Measurements from ENCODE around the gene DIS3L2. TPM values are rescaled to one million over a fixed set of nuclear protein-coding genes. Genes with fewer than 3 reads are reported as not detected.
"Not testable (repeated sequence)": the region's sequence is repeated elsewhere in the genome, so short reads cannot be mapped to it uniquely, and the experiment has no call there.

The DIS3L2 gene
- polyA plus RNA-seq, 4 donors, result 28.8 to 47.2 (median 36.4) TPM

DNA sequence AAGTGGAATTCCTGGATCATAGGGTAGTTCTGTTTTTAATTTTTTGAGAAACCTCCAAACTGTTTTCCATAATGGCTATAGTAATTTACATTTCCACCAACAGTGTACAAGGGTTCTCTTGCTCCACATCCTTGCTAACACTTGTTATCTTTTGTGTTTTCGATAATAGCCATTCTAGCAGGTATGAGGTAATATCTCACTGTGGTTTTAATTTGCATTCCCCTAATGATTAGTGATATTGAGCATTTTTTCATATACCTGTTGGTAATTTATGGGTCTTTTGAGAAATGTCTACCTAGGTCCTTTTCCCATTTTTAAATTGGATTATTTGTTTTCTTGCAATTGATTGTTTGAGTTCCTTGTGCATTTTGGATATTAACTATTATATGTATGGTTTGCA is 39.6 kb downstream of the DIS3L2 start:
- DNase-seq (ENCODE audit: low read depth in 4 of 4, low spot score in 2 of 4), result no peak

DNA sequence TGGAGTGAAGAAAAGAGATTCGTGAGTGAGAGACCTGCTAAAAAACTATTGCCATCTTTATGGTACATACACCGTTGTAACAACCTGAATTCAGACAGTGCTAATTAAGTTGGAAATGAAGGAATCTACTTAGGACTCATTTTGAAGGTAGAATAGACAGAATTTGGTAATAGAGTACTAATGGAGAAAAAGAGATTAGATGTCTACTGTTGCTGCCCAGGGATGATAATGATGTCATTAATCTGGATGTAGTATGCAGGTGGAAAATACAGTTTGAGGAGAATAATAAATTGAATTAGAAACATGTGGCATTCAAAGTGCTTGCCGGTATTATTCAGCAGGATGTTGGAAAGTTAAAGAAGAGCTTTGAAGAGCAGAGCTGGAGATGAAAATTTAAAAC is 44.7 kb downstream of the DIS3L2 start:
- no peak for DNase-seq (ENCODE audit: low read depth in 4 of 4, low spot score in 2 of 4)

DNA sequence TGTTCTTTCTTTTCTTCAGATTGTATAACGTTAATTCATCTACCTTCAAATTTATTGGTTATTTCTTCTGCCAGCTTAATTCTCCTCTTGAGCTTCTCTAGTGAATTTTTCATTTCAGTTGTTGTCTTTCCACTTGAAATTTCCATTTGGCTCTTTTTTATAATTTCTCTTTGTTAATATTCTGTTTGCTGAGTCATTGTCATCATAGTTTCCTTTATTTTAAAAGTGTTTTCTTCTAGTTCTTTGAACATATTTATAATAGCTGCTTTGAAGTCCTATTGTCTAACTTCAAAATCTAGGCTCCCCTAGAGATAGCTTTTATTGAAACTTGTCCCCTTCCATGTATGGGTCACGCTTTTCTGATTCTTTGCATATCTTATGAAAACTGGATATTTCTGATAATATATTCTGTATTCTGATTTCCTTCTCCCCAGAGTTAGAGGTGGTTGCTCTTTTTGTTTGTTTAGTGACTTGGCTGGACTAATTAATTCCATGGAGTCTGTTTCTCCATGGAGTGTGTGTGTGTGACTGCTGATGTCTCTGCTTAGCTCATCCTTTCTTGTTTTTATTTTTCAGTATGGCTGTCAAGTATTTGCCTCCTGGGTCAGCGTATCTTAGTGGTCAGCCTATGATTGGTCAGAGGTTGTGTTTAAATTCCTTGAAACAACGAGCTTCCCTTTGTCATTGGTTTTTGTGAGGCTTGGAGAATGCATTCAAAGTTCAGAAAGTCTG is 47.6 kb downstream of the DIS3L2 start:
- DNase-seq (ENCODE audit: low read depth in 4 of 4, low spot score in 2 of 4), result no peak

DNA sequence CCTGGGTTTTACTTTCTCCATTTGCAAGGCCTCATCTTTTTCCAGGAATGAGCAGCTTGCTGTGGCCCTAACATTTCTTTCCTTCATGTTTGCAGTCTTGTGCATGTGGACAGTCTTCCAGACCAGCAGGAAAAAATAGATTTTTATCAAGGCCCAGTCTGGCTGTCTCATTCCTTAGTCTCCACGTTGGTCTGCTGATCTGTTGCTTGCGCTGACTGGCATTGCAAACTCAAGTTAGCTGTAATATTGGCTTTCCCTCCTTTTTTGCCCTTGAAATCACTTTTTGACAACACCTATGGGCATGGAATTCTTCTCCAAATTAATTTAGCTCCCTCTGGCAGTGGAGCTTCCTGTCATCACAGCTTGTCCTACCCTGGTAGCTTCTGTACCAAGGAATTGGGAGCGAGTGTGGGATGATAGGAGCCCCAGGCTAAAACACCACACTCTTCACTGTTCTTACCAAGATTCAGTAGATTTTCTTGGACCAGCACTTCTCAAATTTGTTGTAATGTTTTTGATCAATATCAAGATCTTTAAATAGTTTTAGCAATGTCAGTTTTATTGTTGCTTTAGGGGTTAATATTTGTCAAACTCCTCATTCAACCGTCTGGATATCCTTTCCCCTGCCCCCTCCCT is 48.2 kb downstream of the DIS3L2 start:
- DNase-seq (ENCODE audit: low read depth in 4 of 4, low spot score in 2 of 4), result no peak

DNA sequence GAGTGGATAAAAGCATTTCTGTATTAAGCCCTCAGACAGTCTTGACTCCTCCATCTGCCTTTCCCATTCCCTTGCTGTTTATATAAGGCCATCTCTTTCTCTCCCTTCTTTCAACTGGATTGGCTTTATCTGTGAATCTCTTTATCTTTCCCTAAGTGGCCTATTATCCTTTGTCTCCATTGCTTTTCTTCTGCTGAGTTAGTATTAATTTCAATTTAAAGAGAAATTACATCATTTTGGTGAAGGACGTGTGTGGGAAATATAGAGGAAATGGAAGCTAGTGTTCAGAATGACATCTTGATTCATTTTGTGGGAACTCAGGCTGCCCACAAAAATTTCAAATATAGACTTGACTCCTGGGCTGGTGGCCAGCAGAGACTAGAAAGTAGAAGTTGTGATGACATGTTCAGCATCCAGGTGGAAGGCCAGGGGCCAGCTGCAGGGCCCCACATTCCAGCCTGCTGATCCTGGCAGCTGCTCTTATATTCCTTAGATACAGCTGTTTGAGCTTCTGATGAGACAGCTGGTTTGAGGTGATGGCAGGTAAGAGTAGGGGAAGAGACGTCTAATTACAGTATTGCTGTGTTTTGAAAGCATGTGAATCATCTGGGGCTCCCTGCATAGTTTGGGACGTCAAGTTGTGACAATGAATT is 52.3 kb downstream of the DIS3L2 start:
- DNase-seq (ENCODE audit: low read depth in 4 of 4, low spot score in 2 of 4), result no peak

DNA sequence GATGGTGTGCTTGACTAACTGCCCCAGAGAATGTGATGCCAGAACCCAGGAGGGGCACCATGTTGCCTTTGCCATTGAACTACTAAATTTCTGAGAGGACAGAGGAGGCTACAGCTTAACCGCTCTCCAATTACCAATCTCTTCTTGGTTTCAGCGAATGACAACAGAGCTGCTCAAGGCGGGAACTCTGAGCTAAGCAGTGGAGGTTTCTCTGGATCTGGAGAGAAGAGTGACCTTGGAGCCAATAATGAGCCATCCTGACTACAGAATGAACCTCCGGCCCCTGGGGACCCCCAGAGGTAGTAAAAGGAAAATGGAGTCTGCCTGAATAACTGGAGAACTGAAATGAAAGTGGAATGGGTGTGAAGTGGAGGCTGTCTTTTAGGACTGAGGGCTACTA is 53.2 kb downstream of the DIS3L2 start:
- DNase-seq (ENCODE audit: low read depth in 4 of 4, low spot score in 2 of 4), result no peak

DNA sequence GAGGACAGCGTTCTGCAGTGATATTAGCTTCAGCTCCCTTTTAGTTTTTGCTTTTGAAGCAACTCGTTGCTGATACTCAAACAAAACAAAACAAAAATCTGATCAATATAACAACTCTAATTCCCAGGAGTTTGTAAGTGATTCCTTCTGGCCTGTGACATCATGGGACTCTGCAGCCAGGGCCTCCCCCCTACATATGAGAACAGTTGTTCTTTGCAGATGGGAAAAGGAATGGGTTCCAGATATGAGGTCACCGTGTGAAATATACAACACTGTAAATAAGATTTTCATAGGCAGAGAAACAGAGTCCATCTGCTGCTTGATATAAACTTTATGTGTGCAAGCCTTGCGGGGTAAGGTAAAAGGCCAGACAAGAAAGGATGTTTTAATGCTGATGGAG is 56.7 kb downstream of the DIS3L2 start:
- DNase-seq (ENCODE audit: low read depth in 4 of 4, low spot score in 2 of 4), result no peak

DNA sequence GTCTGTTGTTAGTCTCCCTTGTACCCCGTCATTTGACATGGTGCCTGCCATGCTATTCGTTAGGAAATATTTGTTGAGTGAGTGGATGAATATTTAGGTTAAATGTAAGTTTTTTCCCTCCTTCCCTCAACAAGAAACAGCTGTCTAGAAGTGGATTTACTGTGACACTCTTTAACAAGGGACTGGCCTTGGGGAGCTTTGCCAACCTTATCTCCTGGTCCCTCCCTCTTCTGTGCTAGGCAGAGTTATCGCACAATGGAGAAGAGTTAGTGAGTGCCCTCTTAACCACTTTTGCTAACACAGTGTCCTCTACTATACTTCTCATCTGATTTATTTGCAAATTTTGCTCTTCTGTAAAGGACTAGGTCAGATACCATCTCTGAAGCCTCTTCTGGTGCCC is 61.2 kb downstream of the DIS3L2 start:
- no peak for DNase-seq (ENCODE audit: low read depth in 4 of 4, low spot score in 2 of 4)

DNA sequence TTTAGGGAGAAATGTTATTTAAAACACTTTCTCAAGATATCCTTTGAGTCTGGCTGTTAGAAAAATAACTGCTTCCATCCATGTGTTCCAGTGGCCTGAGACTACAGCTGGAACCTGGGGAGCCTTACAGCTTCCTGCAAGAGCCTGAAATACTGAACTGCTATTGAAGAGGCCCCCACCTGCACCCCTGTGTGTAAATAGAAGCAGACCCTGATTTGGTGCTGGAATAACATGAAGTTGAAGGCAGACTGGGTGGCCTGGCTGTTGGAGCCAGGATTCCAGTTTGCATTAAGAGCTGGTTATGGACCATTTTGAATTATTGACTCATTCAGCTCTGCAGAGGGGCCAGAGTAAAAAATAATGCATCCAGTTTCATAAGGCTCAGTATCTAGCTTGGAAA is 61.9 kb downstream of the DIS3L2 start:
- no peak for DNase-seq (ENCODE audit: low read depth in 4 of 4, low spot score in 2 of 4)

DNA sequence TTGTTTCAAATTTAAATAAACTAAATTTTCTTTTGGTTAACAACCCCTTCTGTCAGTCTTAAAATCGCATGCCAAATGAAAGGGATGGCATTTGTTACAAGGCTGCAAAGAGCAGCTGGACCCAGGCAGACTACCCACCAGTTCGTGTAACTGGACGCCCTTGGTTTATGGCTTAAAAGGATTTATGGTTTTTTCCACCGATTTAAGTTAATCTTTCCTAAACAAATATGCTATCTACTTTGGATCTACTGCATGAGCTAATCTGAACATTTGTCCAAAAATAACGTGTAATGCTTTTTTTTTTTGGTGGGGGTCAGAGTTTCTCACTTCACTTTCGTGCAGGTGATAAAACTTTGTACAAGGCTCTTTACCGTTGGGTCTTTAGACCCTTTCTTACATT is 62.9 kb downstream of the DIS3L2 start:
- peak in 1 of 4 donors; percentile 41 for DNase-seq (ENCODE audit: low read depth in 4 of 4, low spot score in 2 of 4)

DNA sequence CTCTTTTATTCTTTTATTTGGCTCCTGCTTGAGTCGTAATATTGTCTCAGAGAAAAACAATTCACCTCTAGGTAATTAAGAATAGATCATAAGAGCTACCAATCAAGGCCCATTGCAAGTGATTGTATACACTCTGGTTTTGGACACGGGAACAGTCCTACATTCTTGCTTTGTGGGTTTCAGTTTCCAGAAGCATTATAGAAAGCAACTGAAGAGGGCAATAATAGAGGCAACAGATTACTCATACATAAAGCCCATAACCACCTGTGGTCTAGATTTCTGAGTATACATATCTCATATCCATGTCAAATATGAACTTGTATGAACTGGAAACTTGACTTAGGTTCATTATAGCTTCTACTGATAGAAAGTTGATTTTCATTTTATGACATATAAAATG is 65.4 kb downstream of the DIS3L2 start:
- no peak for DNase-seq (ENCODE audit: low read depth in 4 of 4, low spot score in 2 of 4)

DNA sequence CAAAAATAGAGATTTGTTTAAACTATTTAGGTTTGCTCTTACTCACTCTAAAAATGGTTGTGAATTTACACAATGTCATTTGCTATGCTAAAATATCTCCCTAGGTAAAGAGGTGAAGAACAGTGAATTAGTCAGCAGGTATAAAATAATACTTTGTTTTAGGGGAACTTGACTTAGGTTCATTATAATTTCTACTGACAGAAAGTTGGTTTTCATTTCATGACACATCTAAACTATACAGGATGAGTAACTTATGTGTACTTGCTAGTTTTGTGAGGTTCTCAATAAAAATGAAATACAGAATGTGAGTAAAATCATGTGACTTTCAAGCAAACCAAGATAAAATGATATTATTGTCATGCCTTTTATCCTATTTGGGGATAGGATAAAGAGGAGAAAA is 66.0 kb downstream of the DIS3L2 start:
- DNase-seq (ENCODE audit: low read depth in 4 of 4, low spot score in 2 of 4), result no peak

DNA sequence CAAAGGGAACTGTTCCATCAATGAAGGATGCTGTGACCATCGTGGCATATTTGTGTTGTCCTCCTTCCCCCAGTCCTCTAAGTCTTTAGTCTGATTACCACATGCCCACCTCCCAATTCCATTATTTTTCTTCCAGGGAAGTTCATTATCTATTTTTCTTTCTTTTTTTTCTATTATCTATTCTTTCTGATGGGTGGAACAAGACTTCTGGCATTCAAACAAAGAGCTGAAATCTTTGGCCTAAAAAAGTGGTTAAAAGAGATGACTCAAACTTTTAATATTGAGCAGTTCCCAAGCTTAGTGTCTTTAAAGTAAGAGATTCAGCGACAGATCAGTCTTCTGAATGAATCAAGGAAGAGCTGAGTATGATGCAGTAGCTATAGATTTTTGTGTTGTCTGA is 66.6 kb downstream of the DIS3L2 start:
- DNase-seq (ENCODE audit: low read depth in 4 of 4, low spot score in 2 of 4), result no peak

DNA sequence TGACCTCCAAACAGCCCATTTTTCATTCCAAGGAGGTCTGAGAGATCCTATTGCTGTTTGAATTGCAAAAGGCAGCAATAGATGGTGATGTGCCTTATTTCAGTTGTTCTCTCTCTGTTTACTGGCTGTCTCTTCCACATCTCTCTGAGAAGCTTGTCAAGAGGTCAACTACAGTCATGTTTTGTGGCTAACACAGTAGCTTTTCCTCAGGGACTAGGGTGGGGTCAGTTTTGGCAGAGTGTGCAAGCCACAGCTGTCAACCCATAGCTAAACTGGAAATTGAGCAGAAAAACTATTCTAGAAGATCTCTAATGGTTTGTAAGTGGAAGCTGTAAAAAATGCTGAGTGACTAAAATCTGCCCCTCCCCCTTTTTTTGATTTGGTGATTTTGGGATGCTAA is 67.1 kb downstream of the DIS3L2 start:
- no peak for DNase-seq (ENCODE audit: low read depth in 4 of 4, low spot score in 2 of 4)

DNA sequence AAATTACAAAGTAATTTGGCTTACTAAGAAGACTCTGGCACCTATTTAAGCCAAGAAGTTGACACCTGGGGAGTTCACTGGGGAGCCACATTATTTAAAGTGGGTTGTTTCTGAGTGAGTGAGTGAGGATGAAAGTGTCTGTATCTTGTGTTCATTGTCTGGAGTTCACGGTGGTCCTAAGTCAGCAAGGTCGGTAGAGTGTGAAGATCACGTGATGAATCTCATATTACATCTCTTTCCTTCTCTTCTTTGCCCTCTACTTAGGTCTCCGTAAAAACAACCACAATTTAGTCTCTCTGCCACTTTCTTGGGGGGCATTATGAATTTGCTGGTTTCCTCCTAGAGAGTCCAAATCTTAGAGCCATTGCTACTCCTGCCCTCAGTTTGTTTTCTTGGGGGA is 67.8 kb downstream of the DIS3L2 start:
- no peak for DNase-seq (ENCODE audit: low read depth in 4 of 4, low spot score in 2 of 4)

DNA sequence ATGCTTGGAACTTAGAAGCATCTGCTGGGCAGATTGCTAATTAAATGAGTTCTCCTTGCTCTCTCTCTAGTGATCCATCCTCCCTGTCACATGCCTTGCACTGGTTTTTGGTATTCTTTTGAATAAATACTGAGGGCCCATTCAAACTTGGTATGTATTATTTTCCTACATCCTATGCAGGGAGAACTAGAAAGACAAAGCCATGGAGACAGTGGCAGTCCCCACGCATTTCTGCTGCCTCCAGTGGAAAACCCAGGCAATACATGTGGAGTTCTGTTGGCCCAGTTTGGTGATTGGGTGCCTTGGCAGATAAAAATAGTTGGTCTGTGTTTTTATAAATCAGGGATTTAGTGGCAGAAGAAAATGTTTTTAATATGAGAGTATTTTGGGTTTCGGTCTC is 68.7 kb downstream of the DIS3L2 start:
- no peak for DNase-seq (ENCODE audit: low read depth in 4 of 4, low spot score in 2 of 4)

DNA sequence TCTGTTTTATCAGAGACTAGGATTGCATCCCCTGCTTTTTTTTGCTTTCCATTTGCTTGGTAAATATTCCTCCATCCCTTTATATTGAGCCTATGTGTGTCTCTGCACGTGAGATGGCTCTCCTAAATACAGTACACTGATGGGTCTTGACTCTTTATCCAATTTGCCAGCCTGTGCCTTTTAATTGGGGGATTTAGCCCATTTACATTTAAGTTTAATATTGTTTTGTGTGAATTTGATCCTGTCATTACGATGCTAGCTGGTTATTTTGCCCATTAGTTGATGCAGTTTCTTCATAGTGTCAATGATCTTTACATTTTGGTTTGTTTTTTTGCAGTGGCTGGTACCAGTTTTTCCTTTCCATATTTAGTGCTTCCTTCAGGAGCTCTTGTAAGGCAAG is 73.8 kb downstream of the DIS3L2 start:
- DNase-seq (ENCODE audit: low read depth in 4 of 4, low spot score in 2 of 4), result not testable (repeated sequence)

DNA sequence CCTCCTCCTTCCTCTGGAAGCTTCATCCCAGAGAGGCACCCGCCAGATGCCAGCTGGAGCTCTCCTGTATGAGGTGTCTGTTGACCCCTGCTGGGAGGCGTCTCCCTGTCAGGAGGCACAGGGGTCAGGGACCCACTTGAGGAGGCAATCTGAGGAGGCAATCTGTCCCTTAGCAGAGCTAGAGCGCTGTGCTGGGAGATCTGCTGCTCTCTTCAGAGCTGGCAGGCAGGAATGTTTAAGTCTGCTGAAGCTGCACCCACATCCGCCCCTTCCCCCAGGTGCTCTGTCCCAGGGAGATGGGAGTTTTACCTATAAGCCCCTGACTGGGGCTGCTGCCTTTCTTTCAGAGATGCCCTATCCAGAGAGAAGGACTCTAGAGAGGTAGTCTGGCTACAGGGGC is 75.4 kb downstream of the DIS3L2 start:
- not testable (repeated sequence) for DNase-seq (ENCODE audit: low read depth in 4 of 4, low spot score in 2 of 4)

DNA sequence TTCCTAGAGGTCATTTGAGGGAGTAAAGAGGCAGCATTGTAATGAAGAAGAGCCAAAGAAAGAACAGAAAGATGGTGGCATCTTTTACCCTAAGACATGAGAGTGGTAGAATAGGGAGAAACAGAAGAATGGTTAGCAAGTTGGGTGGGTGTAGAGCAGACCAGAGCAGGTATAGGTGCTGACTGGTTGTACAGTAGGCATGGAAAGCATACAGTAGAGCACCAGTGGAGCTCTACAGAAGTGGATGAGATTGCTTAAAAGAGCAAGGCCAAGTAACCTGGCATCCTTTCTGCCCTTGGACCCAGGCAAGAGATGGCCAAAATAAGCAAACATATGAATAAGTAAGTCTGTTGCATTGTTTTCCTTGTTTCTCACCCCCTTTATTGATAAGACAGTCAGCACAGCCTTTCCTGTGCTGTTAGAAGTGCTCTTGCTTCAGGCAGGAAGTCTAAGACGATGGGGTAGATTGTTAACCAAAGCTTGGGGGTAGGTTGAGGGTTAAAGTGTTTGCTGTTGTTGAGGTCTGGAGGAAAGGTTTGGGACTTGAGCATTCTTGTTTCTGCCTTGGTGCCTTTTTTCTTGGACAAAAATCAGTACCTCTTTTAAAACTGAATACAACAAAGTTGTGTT is 76.9 kb downstream of the DIS3L2 start:
- DNase-seq (ENCODE audit: low read depth in 4 of 4, low spot score in 2 of 4), result no peak

DNA sequence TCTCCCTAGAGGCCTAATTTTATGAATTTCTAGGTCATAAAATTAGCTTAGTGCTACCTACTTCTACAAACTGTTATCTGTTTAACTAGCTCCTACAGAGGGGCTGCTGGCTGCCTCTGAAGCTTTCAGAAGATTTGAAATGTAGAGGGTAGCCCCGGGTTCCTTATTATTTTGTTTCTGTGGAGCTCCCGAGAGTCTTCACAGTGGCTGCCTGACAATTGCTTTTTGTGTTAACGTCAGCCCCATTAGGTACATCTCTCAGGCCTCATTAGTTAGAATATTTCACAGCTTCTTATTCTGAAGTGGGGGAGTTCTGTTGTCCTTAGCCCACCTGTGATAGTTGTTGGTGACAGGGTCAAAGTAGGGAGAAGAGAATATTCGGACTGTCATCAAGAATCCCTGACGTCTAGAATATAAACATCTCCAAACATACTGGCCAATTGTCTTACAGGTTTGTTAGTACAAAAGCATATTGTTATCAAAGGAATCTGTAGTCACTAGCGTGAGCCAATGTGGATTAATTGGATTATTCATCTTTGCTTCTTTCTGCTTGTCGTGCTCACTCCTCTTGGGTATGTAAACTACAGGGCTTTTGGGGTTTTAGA is 77.5 kb downstream of the DIS3L2 start:
- no peak for DNase-seq (ENCODE audit: low read depth in 4 of 4, low spot score in 2 of 4)

DNA sequence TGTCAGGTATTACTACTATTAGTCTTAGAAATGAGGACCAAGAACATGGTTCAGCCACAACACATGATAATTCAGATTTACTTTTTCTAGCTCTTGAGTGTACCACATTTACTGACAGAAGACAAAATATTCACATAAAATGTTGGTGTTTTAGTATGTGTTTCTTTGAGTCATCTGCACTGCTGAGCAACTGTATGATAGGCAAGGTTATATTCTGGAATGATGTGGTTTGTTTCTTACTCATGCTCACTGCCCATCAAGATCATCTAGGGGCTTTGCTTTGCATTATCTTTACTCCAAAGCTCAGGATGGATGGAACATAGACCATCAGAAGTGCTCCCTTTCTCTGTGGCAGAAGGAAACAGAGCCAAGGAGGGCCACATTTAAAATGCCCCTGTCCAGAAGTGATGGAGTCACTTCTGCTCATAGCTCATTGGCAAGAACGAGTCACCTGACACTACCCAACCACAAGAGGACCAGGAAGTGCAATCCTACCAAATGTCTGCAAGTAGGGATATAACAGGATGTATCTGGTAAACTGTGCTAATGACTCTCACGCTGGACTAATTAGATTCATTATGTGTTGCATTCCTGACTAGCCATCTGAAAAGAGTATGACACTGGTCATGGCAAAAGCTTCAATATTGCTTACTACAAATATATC is 81.5 kb downstream of the DIS3L2 start:
- no peak for DNase-seq (ENCODE audit: low read depth in 4 of 4, low spot score in 2 of 4)
